B cell (primary cell): Measurements from ENCODE around the gene DIMT1.

Source experiments
- CTCF ChIP-seq: fragments of 200-600 bp; IDR thresholded peaks from one replicate; pipeline ENCODE4 v1.8.0; 2022; ENCODE audit warnings: antibody characterized with exemption, mild to moderate bottlenecking
- EZH2 ChIP-seq: IDR thresholded peaks from 2 replicates; pipeline ENCODE4 v1.6.1; 2012; ENCODE audit warnings: borderline replicate concordance, low read depth, mild to moderate bottlenecking, moderate library complexity, low read length; ENCODE audit not compliant: insufficient read depth, poor library complexity, severe bottlenecking

- no peak for TF ChIP-seq EZH2
- no peak for TF ChIP-seq CTCF
Observed at GRCh38 chr5:62385131-62385530, 18.6 kb downstream of the DIMT1 start.
